GM18870 (cell line): ENCODE measurements around the gene CFTR.
"Not testable (repeated sequence)": the region's sequence is repeated elsewhere in the genome, so short reads cannot be mapped to it uniquely, and the experiment has no call there.

ENCODE experiments used
- ATAC-seq: cut with Tn5 transposase; IDR thresholded peaks from one replicate; pipeline ENCODE4 v1.9.1; 2021; ENCODE audit warnings: moderate library complexity; ENCODE audit not compliant: unreplicated experiment

The CFTR gene

DNA sequence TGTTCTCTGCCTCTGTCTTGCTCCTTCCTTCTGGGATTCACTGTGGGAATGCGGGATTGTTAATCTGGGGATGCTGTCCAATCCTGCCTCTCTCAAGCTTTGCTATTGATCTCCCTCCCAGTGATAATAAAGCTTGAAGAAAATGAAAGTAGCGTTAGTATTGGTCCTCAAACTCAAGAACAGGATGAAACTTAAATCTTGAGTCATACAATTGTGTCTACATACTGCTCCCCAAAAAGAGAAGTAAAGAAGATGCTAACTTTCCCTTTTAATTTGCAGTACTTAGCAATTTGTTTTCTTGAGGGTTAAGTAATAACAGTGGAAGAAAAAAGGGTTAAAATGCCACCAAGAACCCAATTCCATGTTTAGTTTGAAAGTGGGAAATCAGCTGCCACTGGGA, 13.6 kb downstream of the CFTR start:
- no peak for ATAC-seq

DNA sequence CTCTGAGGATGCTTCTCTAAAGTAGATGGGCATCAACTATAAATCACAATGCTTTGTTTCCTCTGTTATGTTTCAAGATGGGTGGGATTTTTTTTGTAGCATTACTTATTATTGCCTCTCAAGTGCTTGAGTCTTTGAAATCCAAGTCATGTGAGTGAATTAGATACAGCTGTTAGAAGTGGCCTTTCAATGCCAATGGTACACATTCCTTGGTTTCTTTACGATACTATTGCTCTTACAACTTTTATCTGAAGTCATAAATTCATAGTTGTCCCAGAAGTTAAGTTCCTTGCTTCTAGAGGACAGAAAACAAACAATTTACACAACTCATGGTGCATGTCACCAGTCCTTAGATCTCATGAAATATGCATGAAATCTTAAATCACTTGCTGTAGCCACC, 15.5 kb downstream of the CFTR start:
- ATAC-seq: no peak

DNA sequence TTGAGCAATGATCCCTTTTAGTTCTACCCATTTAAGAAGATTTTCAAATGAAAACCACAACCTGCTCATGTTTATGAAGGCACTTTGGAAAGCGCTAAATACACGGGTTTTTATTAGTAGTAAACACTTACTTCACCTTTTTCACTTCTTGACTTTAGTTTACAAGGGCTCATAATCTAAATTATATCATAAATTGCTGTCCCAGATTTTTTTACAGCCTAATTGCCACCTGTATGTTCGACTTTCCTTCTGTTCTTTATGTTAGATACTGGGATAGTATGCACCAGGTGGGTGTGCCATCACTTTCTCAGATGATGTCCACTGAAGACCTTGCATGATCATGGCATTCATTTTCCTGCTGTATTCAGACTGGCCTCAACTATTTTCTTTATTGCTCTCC, 22.5 kb downstream of the CFTR start:
- no peak for ATAC-seq

DNA sequence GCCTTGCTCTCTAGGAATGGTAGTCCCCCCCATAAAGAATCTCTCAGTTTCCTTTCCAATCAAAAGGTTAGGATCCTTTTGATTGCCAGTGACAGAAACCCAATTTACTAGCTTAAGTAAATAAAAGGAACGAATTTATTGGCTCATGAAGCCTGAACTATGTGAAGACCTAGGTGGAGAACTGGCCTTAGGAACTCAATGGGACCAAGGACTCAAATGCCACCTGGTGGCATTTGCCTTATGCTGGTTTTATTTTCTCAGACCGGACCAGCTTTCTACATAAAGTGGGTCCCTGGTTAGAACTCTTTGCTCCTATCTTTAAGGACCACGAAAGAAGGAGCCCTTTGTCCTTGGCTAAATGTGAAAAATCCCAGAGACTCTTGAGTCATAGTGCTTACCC, 25.4 kb downstream of the CFTR start:
- no peak for ATAC-seq

DNA sequence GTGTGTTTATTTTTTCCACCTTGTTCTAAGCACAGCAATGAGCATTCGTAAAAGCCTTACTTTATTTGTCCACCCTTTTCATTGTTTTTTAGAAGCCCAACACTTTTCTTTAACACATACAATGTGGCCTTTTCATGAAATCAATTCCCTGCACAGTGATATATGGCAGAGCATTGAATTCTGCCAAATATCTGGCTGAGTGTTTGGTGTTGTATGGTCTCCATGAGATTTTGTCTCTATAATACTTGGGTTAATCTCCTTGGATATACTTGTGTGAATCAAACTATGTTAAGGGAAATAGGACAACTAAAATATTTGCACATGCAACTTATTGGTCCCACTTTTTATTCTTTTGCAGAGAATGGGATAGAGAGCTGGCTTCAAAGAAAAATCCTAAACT, 28.9 kb downstream of the CFTR start:
- no peak for ATAC-seq

DNA sequence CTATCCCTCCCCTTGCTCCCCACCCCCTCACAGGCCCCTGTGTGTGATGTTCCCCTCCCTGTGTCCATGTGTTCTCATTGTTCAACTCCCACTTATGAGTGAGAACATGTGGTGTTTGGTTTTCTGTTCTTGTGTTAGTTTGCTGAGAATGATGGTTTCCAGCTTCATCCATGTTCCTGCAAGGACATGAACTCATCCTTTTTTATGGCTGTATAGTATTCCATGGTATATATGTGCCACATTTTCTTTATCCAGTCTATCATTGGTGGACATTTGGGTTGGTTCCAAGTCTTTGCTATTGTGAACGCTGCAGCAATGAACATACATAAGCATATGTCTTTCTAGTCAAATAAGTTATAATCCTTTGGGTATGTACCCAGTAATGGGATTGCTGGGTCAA, 37.4 kb downstream of the CFTR start:
- not testable (repeated sequence) for ATAC-seq

DNA sequence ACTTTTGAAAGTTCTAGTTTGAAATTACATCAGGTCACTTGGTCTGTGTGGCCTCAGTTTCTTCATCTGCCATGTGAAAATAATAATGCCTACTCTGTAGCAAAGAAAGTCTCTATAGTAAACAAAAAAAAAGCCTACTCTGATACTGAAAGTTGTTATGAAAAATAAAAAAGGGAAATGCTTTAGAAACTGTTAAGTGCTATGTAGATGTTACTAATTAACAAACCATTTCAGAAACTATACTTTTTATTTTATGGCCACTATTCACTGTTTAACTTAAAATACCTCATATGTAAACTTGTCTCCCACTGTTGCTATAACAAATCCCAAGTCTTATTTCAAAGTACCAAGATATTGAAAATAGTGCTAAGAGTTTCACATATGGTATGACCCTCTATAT, 50.6 kb downstream of the CFTR start:
- no peak for ATAC-seq

DNA sequence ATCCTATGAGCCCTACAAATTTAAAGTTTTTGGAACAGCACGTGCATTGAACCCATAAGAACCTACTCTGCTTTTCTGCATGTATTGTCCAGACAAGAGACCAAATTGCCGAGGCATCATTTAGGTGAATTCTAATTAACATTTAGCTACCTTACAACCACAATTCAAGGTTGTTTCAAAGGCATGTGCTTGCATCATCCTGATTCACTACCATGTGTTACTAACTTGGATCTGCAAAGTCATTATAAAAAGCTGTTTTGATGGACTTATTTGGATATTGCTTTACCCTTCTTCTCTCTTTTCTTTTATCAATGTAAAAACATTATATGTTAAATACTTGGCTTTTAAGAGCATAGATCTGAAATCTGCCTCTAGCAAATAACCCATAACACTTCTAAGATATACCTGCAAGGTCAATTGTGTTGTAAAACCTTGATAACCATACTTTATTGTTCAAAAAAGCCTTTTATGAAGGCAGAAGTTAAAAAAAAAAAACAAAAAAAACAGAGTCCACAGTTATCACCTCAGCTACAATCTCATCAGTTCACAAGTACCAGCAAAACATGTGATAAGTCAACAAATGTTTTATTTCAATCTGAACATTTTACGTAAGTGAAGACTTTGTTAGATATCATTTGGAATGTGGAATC, 51.9 kb downstream of the CFTR start:
- no peak for ATAC-seq

DNA sequence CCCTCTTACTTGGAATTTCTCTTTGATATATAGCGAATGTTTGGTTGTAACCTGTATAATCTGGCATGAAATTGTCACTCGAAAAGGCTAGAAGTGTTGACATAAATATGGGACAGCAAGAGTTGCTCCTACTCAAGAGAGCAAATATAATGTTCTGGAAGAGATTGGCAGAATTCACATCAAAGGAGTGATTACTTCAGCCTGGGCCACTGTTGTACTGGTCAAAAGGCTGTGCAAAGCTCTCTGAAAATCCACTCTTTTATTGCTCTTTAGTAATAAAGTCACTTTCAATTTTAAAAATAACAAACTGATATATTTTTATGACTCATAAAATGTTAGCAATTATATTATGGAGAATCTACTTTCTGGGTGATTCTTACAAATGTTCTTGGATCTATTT, 58.2 kb downstream of the CFTR start:
- no peak for ATAC-seq

DNA sequence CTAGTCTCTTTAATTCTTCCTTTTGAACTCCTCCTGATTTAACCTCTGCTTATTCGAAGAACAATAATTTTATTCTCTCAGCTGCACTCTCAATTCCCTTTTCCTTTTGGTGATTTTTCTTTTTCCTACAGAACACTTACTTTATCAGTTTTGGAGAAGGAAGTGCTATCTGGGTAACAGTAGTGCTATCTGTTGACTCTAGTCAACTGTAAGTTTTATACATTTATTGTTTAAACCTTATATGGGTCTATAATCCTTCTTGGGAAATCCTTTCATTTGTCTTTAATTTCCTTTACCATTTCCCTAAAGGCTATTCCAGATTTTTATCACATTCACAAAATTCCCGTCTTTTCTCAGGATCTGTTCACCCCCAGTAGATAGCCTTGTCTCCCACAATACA, 64.2 kb downstream of the CFTR start:
- no peak for ATAC-seq

DNA sequence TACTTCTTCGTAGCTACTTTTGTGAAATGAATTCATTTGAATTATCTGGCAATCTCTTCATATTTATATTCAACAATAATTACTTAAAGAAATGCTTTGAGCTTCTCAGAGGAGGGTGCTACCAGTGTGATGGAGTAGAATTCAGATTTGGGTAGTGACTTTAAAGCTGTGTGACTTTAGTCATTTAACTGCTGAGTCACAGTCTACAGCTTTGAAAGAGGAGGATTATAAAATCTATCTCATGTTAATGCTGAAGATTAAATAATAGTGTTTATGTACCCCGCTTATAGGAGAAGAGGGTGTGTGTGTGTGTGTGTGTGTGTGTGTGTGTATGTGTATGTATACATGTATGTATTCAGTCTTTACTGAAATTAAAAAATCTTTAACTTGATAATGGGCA, 68.2 kb downstream of the CFTR start:
- ATAC-seq: no peak

DNA sequence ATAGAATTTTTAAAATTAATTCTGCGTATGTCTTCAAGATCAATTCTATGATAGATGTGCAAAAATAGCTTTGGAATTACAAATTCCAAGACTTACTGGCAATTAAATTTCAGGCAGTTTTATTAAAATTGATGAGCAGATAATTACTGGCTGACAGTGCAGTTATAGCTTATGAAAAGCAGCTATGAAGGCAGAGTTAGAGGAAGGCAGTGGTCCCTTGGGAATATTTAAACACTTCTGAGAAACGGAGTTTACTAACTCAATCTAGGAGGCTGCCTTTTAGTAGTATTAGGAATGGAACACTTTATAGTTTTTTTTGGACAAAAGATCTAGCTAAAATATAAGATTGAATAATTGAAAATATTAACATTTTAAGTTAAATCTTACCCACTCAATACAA, 70.8 kb downstream of the CFTR start:
- no peak for ATAC-seq

DNA sequence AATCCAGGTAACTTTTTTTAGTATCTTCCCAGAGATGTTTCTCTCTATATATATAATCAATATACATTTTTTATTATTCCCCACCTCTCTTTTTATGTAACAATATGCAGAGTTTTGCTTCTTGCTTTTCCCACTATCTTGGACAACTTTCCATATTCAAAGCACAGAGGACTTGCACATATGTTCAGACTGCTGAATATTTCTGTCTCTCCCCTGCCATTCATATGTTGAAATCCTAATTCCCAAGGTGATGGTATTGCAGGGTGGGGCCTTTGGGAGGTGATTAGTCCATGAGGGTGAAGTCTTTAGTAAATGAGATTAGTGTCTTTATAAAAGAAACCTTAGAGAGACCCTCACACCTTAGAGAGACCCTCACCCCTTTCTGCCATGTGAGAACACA, 72.8 kb downstream of the CFTR start:
- ATAC-seq: no peak

DNA sequence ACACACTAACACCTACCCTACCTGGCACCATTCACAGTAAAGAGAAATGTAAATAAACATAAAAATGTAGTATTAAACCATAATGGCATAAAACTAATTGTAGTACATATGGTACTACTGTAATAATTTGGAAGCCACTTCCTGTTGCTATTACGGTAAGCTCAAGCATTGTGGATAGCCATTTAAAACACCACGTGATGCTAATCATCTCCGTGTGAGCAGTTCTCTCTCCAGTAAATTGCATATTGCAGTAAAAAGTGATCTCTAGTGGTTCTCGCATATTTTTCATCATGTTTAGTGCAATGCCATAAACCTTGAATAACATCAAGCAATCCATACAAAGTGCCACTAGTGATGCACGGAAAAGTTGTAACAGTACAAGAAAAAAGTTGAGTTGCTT, 75.4 kb downstream of the CFTR start:
- ATAC-seq: no peak

DNA sequence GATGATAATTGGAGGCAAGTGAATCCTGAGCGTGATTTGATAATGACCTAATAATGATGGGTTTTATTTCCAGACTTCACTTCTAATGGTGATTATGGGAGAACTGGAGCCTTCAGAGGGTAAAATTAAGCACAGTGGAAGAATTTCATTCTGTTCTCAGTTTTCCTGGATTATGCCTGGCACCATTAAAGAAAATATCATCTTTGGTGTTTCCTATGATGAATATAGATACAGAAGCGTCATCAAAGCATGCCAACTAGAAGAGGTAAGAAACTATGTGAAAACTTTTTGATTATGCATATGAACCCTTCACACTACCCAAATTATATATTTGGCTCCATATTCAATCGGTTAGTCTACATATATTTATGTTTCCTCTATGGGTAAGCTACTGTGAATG, 79.6 kb downstream of the CFTR start:
- ATAC-seq: no peak

DNA sequence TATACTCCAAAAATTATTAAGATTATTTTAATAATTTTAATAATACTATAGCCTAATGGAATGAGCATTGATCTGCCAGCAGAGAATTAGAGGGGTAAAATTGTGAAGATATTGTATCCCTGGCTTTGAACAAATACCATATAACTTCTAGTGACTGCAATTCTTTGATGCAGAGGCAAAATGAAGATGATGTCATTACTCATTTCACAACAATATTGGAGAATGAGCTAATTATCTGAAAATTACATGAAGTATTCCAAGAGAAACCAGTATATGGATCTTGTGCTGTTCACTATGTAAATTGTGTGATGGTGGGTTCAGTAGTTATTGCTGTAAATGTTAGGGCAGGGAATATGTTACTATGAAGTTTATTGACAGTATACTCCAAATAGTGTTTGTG, 80.2 kb downstream of the CFTR start:
- no peak for ATAC-seq

DNA sequence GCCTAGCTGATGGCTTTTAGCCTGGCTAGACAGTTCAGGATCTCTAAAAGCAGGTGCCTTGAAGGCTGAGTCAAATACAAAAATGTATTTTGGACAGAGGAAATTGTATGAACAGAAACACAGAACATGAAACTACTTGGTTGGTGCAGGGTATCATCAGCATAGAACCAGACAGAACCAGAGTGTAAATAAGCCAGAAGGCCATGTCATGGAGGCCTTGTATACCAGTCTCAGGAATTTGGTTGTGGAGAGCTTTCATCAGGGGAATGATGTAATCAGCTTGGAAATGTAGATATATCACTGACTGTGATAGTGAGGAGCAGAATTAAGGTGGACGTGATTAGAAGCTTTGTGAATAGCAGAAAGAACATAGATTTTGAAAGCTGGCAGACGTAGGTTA, 82.9 kb downstream of the CFTR start:
- ATAC-seq: no peak

DNA sequence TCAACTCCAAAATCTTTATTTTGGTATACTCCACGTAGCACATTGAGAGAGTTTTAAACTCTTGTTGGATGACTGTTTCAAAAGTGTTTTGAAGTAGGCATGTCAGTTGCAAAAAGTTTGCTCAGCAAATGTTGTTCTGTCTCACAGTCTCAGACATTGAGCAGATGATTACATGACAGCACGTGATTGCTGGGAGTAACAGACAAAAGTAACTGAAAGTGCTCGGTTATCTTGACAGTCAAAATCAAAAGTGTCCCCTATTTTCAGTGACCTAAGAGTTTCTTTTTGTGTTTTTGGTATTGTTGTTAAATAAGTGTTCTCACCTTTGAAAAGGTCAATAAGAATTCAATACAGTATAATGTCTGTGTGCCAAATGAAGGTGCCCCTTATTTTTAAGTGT, 84.3 kb downstream of the CFTR start:
- ATAC-seq: peak; percentile 73

DNA sequence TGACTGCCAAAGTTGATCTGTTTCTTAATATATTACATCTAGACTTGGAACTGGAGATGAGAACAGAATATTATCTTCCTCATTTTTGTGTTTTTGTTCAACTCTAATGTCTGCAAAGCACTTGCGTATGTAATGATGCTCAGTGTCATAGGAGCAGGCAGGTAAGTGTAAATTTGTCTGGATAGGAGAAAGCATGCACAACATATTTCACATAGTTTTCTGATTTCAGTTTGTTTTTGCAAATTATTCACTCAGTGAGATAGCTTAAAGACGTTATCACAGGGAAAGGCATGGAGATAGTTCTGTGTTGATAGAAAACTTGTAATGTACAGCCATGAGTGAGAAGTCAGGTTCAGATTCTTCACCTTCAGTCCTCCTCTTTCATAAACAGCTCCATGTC, 84.8 kb downstream of the CFTR start:
- no peak for ATAC-seq

DNA sequence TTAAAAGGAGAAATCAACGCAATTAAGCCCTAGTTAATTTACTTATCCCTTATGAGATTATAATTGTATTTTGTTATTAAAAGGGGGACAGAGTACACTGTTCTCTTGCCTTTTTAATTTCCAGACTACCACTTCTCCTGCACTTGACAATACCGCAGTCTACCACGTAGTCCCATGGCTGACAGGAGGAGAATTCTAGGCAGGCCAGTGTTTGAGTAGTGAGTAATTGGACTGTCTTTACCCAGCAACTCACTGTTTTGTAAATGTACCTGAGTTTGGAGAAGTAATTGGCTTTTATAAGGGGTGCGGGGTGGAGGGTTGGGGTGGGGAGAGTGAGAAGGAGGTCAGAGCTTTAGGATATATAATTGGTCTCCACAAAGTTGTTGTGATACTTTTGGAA, 85.4 kb downstream of the CFTR start:
- no peak for ATAC-seq

DNA sequence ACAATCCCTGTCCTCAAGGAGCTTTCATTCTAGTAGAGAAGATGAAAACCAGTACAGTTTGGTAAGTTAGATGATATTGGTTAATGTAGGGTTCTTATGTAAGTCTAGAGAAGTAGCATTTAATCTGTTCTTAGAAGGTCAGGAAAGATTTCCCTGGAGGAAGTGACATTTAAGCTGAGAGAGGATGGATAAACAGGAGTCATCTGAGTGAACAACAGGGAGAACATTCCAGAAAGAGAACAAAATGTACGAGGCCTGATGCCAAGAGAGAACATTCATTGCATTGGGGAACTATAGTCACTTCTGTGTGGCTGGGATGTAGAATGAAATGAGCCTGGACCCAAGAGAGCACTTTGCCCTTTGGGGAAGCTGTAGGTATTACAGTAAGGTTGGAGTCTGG, 88.0 kb downstream of the CFTR start:
- no peak for ATAC-seq

DNA sequence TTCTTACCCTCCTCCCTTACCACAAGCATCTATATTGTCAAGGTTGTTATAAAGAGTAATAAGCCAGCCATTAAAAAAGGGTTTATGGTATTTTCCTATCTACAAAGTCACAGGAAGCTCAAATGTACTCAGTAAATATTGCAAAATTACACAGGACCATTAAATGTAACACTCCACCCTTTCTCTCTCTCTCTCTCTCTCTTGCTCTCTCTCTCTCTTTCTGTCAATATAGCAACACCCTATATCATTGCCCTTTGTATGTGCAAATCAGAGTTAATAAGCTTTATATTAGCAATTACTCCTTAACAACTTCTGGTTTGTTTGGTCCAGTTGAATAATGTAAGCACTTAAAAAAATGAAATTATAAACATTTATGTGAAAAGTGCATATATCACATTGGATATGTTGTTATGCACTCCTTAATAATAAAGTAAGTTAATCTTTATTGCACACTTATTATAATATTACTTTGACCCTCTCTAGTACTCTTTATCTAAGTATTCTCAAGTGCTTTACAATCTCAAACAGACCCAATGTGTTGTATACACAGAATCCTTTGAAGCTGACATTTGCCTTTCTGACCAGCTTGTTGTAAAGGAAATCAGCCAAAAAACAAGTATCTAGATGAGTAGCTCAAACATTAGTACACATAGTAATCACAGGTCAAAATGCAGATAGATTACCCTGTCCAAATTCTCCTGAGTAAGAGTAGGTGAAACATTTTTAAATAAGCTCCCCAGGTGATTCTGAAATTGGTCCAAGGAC, 93.2 kb downstream of the CFTR start:
- no peak for ATAC-seq

DNA sequence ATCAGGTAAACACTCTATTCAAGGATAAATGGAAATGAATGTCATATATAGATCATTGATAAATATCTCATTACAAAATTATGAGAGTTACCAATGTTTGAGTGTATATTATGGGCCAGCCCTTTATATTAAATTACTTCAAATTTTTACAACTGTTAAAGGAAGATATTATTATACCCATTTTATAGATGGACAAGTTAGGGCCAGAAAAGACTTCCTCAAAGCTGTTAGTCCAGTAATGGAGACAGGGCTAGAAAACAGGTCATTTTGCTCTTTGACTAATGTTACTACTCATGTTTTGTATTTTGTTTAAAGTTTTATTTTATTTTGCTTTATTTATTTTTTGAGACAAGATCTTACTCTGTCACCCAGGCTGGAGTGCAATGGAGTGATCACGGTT, 101.6 kb downstream of the CFTR start:
- no peak for ATAC-seq
